DND-41 (cell line): Measurements from ENCODE around the gene RNF225.

Source experiments
- ATAC-seq: fragments of 200-7000 bp; cut with Tn5 transposase; 3 replicates; pipeline ENCODE4 v1.9.1; 2021; ENCODE audit warnings: low read depth; ENCODE audit not compliant: insufficient read depth
- DNase-seq: peaks from one replicate; pipeline ENCODE4 v3.0.0-alpha.2; 2020
- H2AFZ ChIP-seq: 2 replicates; pipeline ENCODE4 v1.6.0; 2012; ENCODE audit warnings: low read depth, low read length
- H3K27ac ChIP-seq: 2 replicates; pipeline ENCODE4 v1.5.1; 2012; ENCODE audit warnings: low read length, inconsistent platforms
- H3K27me3 ChIP-seq: fragments of 200-600 bp; sonication (generic); 2 replicates; pipeline ENCODE4 v1.6.0; 2012; ENCODE audit warnings: low read length, mild to moderate bottlenecking, inconsistent platforms; ENCODE audit not compliant: insufficient read depth, poor library complexity
- H3K36me3 ChIP-seq: 2 replicates; pipeline ENCODE4 v1.5.1; 2012; ENCODE audit warnings: low read length, inconsistent platforms; ENCODE audit not compliant: insufficient read depth
- H3K4me1 ChIP-seq: 2 replicates; pipeline ENCODE4 v1.5.1; 2012; ENCODE audit warnings: mild to moderate bottlenecking, low read length; ENCODE audit not compliant: insufficient read depth
- H3K4me2 ChIP-seq: 2 replicates; pipeline ENCODE4 v1.6.0; 2012; ENCODE audit warnings: mild to moderate bottlenecking, moderate library complexity, low read length, inconsistent platforms; ENCODE audit not compliant: insufficient read depth
- H3K4me3 ChIP-seq, 2 experiments: fragments of 200-600 bp in 1 of 2; shearing (Covaris generic) in 1 of 2; 2 replicates each; pipeline ENCODE4 v1.5.1; 2012 to 2016; ENCODE audit warnings: inconsistent platforms in 2 of 2, low read length in 2 of 2, mild to moderate bottlenecking in 2 of 2, low read depth in 1 of 2, moderate library complexity in 1 of 2
- H3K79me2 ChIP-seq: 2 replicates; pipeline ENCODE4 v1.6.0; 2012; ENCODE audit warnings: low read length, inconsistent platforms; ENCODE audit not compliant: insufficient read depth
- H3K9ac ChIP-seq: 2 replicates; pipeline ENCODE4 v1.6.0; 2012; ENCODE audit warnings: low read depth, mild to moderate bottlenecking, inconsistent platforms, low read length, moderate library complexity
- H3K9me3 ChIP-seq: 2 replicates; pipeline ENCODE4 v1.5.1; 2012; ENCODE audit warnings: low read length, moderate library complexity, mild to moderate bottlenecking, inconsistent platforms; ENCODE audit not compliant: insufficient read depth, severe bottlenecking
- H4K20me1 ChIP-seq: 2 replicates; pipeline ENCODE4 v1.6.0; 2012; ENCODE audit warnings: low read length; ENCODE audit not compliant: insufficient read depth
- EZH2 ChIP-seq: IDR thresholded peaks from 3 replicates; pipeline ENCODE4 v1.6.1; 2012; ENCODE audit warnings: borderline replicate concordance, low read depth, mild to moderate bottlenecking, moderate library complexity, low read length, inconsistent platforms; ENCODE audit not compliant: severe bottlenecking
- TF ChIP-seq, protein P1 (sequence below): IDR thresholded peaks from 2 replicates; pipeline ENCODE4 v1.5.1; 2012; ENCODE audit warnings: borderline replicate concordance, low read length, moderate library complexity, mild to moderate bottlenecking; ENCODE audit not compliant: poor library complexity, severe bottlenecking; ENCODE audit errors: extremely low read depth

RNF225 gene

DNA sequence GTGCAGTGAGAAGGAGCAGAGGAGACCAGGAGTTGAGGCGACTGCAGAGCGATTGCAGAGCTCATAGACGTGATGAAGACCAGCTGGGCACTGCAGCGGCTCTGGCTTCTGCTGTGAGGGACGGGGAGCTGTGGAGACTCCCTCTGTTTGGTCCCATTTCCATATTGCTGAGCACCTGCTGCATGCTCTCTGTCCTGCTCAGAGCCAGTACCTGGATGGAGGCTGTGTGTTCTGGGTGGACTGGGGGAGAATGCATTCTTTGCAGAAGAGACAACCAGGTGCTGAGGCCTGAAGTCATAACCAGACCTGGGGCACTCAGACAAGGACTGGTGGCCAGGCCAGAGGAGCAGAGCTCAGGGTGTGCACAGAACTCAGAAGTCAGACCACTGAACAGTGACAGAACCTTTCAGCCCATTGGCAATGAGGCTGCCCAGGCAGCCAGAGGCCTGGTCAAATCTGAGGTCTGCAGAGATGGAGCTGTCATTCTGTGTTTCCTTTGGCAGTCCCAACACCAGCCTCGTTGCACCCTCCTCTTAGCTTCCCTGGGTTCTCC, 40.9 kb upstream of the RNF225 start:
- Histone ChIP-seq H3K27me3 (no peaks in the 10 kb centered on the region), H3K4me2 (no peak overlapping the region), H3K9ac (no peak overlapping the region), H3K4me3 (no peak overlapping the region), H3K27ac (no peak overlapping the region), H4K20me1 (peaks cover 10% of the 10 kb centered on the region), H3K79me2 (peaks cover 4% of the 10 kb centered on the region; the same call in 1 of the 2 replicates), H2AFZ (no peak overlapping the region), H3K9me3 (no peaks in the 10 kb centered on the region), H3K4me1 (peaks cover 2% of the 10 kb centered on the region; the same call in 1 of the 2 replicates), H3K36me3 (peaks cover 23% of the 10 kb centered on the region)
- DNase-seq (no peak), ATAC-seq (no peak)
- TF ChIP-seq EZH2, result no peak
- TF ChIP-seq, protein P1, sequence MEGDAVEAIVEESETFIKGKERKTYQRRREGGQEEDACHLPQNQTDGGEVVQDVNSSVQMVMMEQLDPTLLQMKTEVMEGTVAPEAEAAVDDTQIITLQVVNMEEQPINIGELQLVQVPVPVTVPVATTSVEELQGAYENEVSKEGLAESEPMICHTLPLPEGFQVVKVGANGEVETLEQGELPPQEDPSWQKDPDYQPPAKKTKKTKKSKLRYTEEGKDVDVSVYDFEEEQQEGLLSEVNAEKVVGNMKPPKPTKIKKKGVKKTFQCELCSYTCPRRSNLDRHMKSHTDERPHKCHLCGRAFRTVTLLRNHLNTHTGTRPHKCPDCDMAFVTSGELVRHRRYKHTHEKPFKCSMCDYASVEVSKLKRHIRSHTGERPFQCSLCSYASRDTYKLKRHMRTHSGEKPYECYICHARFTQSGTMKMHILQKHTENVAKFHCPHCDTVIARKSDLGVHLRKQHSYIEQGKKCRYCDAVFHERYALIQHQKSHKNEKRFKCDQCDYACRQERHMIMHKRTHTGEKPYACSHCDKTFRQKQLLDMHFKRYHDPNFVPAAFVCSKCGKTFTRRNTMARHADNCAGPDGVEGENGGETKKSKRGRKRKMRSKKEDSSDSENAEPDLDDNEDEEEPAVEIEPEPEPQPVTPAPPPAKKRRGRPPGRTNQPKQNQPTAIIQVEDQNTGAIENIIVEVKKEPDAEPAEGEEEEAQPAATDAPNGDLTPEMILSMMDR, result no peak

DNA sequence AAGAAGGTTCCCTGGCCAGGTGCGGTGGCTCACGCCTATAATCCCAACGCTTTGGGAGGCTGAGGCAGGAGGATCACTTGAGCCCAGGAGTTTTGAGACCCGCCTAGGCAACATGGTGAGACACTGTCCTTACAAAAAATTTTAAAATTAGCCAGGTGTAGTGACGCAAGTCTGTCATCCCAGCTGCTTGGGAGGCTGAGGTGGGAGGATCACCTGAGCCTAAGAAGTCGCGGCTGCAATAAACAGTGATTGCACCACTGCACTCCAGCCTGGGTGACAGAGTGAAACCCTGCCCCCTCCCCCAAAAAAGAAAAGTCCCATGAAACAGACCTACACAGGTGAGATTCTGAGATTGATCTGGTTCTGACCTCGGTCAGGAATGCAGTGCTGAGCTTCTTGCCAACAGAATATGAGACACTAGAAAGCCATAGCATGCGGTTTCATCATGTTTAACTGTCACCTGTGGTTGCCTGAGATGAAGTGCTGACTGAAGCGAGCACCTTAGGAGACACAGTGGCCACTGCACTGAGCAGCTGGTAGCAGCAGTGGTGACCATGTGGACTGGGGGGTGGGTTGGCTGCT, 40.1 kb upstream of the RNF225 start:
- H3K27me3 ChIP-seq, result no peaks in the 10 kb centered on the region
- H3K9ac ChIP-seq, result no peak overlapping the region
- DNase-seq, result no peak
- H3K4me1 ChIP-seq, result no peaks in the 10 kb centered on the region
- peaks cover 20% of the 10 kb centered on the region for H3K36me3 ChIP-seq
- no peak overlapping the region for H3K27ac ChIP-seq
- peaks cover 10% of the 10 kb centered on the region for H4K20me1 ChIP-seq
- no peak overlapping the region for H2AFZ ChIP-seq
- H3K4me3 ChIP-seq, result no peak overlapping the region
- no peaks in the 10 kb centered on the region for H3K79me2 ChIP-seq
- TF ChIP-seq, protein P1, result no peak
- TF ChIP-seq EZH2, result no peak
- ATAC-seq, result no peak
- no peaks in the 10 kb centered on the region for H3K9me3 ChIP-seq
- no peak overlapping the region for H3K4me2 ChIP-seq

DNA sequence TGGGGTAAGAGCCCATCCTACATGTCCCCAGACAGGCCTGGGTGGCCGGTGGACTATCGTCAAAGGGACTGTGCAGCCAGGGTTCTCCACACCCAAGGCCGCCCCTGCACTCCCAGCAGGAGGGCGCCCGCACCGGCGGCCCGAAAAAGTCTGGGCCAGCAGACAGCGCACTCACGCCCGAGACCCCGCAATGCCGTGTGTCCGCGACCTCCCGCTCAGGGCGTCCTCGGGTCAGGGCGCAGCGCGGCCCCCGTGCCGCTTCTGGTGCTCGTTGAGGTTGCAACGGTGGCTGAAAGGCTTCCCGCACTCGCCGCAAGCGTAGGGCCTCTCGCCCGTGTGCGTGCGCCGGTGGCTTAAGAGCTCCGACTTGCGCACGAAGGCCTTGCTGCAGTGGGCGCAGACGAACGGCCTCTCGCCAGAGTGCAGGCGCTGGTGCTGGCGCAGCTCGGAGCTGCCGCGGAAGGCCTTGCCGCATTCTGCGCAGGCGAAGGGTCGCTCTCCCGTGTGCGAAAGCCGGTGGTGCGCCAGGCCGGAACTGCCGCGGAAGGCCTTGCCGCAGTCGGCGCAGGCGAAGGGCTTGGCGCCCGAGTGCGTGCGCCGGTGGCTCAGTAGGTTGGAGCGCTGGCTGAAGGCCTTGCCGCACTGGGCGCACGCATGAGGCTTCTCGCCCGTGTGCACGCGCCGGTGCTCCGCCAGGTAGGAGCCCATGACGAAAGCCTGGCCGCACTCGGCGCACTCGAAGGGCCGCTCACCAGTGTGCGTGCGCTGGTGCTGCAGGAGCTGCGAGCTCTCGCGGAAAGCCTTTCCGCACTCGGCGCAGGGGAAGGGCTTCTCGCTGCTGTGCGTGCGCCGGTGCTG, 39.3 kb upstream of the RNF225 start:
- TF ChIP-seq, protein P1, result no peak
- TF ChIP-seq EZH2, result no peak
- no peaks in the 10 kb centered on the region for H3K9me3 ChIP-seq
- H4K20me1 ChIP-seq, result peaks cover 10% of the 10 kb centered on the region
- H3K9ac ChIP-seq, result no peak overlapping the region
- no peak overlapping the region for H3K4me2 ChIP-seq
- peaks cover 3% of the 10 kb centered on the region; the same call in 1 of the 2 replicates for H3K79me2 ChIP-seq
- H3K27ac ChIP-seq, result no peak overlapping the region
- H3K4me1 ChIP-seq, result peaks cover 2% of the 10 kb centered on the region
- no peak overlapping the region for H3K4me3 ChIP-seq
- peaks cover 14% of the 10 kb centered on the region for H3K36me3 ChIP-seq
- H3K27me3 ChIP-seq, result no peaks in the 10 kb centered on the region
- no peak overlapping the region for H2AFZ ChIP-seq
- ATAC-seq (no peak), DNase-seq (no peak)
